GM21825 (cell line): Measurements from ENCODE around the gene SCN1B.
"Not testable (repeated sequence)": the region's sequence is repeated elsewhere in the genome, so short reads cannot be mapped to it uniquely, and the experiment has no call there.

Experiments
- ATAC-seq: cut with Tn5 transposase; IDR thresholded peaks from one replicate; pipeline ENCODE4 v1.9.1; 2021; ENCODE audit warnings: mild to moderate bottlenecking, moderate library complexity; ENCODE audit not compliant: unreplicated experiment

Gene SCN1B

GRCh38 chr19:35034588-35035382 is 4.5 kb downstream of the SCN1B start:
- ATAC-seq, result no peak

GRCh38 chr19:35037716-35038622 is 7.7 kb downstream of the SCN1B start:
- ATAC-seq, result no peak

GRCh38 chr19:35038623-35039512 is 8.6 kb downstream of the SCN1B start:
- ATAC-seq, result no peak

GRCh38 chr19:35039881-35040825 is 9.9 kb downstream of the SCN1B start:
- no peak for ATAC-seq

GRCh38 chr19:35040826-35041547 is 10.7 kb downstream of the SCN1B start:
- ATAC-seq, result no peak

- no peak for ATAC-seq
Measured at GRCh38 chr19:35041548-35042055, 11.3 kb downstream of the SCN1B start, which contains the start of gene HPN. Gene HPN (plus strand): TSS chr19:35041721. CDS start chr19:35042507, 786 bp downstream.

GRCh38 chr19:35042056-35042730 is 11.9 kb downstream of the SCN1B start:
- ATAC-seq, result no peak

- ATAC-seq, result no peak
Measured at GRCh38 chr19:35042954-35043604, 12.8 kb downstream of the SCN1B start.

GRCh38 chr19:35043906-35044305 is 13.6 kb downstream of the SCN1B start:
- no peak for ATAC-seq

GRCh38 chr19:35044317-35045117 is 14.2 kb downstream of the SCN1B start:
- ATAC-seq, result no peak

GRCh38 chr19:35045667-35046300 is 15.5 kb downstream of the SCN1B start:
- no peak for ATAC-seq

- no peak for ATAC-seq
Measured at GRCh38 chr19:35046461-35046860, 16.2 kb downstream of the SCN1B start.

GRCh38 chr19:35048911-35049411 is 18.7 kb downstream of the SCN1B start:
- ATAC-seq, result no peak

GRCh38 chr19:35049456-35049855 is 19.2 kb downstream of the SCN1B start:
- no peak for ATAC-seq

GRCh38 chr19:35050662-35051061 is 20.4 kb downstream of the SCN1B start:
- not testable (repeated sequence) for ATAC-seq

GRCh38 chr19:35051268-35051667 is 21.0 kb downstream of the SCN1B start:
- ATAC-seq, result not testable (repeated sequence)
